GM21786 (cell line): ENCODE results near the gene ANO2.
"Not testable (repeated sequence)": the region's sequence is repeated elsewhere in the genome, so short reads cannot be mapped to it uniquely, and the experiment has no call there.

Experiments used
- ATAC-seq: cut with Tn5 transposase; IDR thresholded peaks from one replicate; pipeline ENCODE4 v1.9.1; 2021; ENCODE audit not compliant: unreplicated experiment

The ANO2 gene

GRCh38 chr12:5889381-5890047, 55.5 kb downstream of the ANO2 start:
- no peak for ATAC-seq

GRCh38 chr12:5888816-5889315, 56.2 kb downstream of the ANO2 start:
- ATAC-seq = no peak

GRCh38 chr12:5887819-5888218, 57.2 kb downstream of the ANO2 start:
- ATAC-seq = not testable (repeated sequence)

GRCh38 chr12:5884866-5885265, 60.2 kb downstream of the ANO2 start:
- no peak for ATAC-seq

- ATAC-seq = no peak
These were observed 60.8 kb downstream of the ANO2 start for GRCh38 chr12:5884285-5884684.

- no peak for ATAC-seq
These were observed 62.4 kb downstream of the ANO2 start for GRCh38 chr12:5882511-5883190.

GRCh38 chr12:5881666-5882065, 63.4 kb downstream of the ANO2 start:
- no peak for ATAC-seq

GRCh38 chr12:5881101-5881606, 63.9 kb downstream of the ANO2 start:
- ATAC-seq = no peak

- no peak for ATAC-seq
These were observed 69.2 kb downstream of the ANO2 start for GRCh38 chr12:5875851-5876250.

- no peak for ATAC-seq
These were observed 70.5 kb downstream of the ANO2 start for GRCh38 chr12:5874514-5874913.

GRCh38 chr12:5873281-5873919, 71.7 kb downstream of the ANO2 start:
- no peak for ATAC-seq

- no peak for ATAC-seq
These were observed 72.3 kb downstream of the ANO2 start for GRCh38 chr12:5872745-5873144.

- no peak for ATAC-seq
These were observed 73.3 kb downstream of the ANO2 start for GRCh38 chr12:5871741-5872140.

GRCh38 chr12:5870183-5870582, 74.9 kb downstream of the ANO2 start:
- ATAC-seq = no peak

GRCh38 chr12:5868625-5869295, 76.3 kb downstream of the ANO2 start:
- ATAC-seq = no peak

GRCh38 chr12:5865397-5865796, 79.7 kb downstream of the ANO2 start:
- no peak for ATAC-seq

GRCh38 chr12:5864972-5865371, 80.1 kb downstream of the ANO2 start:
- no peak for ATAC-seq

GRCh38 chr12:5864301-5864700, 80.8 kb downstream of the ANO2 start:
- ATAC-seq = no peak

- ATAC-seq = no peak
These were observed 83.6 kb downstream of the ANO2 start for GRCh38 chr12:5861416-5861815.

- no peak for ATAC-seq
These were observed 88.4 kb downstream of the ANO2 start for GRCh38 chr12:5856692-5857091.

- no peak for ATAC-seq
These were observed 98.1 kb downstream of the ANO2 start for GRCh38 chr12:5846950-5847349.
